ENCODE results near the gene MORC1.
"Not testable (repeated sequence)": the region's sequence is repeated elsewhere in the genome, so short reads cannot be mapped to it uniquely, and the experiment has no call there.

MORC1 gene, protein sequence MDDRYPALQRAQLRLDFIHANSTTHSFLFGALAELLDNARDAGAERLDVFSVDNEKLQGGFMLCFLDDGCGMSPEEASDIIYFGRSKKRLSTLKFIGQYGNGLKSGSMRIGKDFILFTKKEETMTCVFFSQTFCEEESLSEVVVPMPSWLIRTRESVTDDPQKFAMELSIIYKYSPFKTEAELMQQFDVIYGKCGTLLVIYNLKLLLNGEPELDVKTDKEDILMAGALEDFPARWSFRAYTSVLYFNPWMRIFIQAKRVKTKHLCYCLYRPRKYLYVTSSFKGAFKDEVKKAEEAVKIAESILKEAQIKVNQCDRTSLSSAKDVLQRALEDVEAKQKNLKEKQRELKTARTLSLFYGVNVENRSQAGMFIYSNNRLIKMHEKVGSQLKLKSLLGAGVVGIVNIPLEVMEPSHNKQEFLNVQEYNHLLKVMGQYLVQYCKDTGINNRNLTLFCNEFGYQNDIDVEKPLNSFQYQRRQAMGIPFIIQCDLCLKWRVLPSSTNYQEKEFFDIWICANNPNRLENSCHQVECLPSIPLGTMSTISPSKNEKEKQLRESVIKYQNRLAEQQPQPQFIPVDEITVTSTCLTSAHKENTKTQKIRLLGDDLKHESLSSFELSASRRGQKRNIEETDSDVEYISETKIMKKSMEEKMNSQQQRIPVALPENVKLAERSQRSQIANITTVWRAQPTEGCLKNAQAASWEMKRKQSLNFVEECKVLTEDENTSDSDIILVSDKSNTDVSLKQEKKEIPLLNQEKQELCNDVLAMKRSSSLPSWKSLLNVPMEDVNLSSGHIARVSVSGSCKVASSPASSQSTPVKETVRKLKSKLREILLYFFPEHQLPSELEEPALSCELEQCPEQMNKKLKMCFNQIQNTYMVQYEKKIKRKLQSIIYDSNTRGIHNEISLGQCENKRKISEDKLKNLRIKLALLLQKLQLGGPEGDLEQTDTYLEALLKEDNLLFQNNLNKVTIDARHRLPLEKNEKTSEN

DNA sequence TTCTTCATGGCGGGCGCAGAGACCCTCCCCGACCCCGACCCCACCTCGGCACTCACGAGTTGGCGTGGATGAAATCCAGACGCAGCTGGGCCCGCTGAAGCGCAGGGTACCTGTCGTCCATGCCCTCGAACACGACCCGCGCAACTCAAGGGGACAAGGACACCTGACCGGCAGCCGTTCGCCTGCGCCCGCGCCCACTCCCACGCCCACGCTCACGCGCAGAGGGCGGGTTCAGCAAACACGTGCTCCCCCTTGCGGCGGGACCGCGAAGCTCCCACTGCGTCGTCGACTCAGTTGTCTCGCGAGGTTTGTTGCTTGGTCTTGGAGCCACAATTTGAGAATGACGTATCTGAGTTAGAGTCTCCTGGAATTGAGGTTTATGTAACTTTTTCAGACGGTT, at the start of gene MORC1:
Gene MORC1, minus strand, starts transcription at position 196 of the 400 bp plus-strand sequence. Its CDS starts 75 bp downstream, at position 121.
- DNase-seq (ENCODE audit: low read depth, low spot score), result no peak

DNA sequence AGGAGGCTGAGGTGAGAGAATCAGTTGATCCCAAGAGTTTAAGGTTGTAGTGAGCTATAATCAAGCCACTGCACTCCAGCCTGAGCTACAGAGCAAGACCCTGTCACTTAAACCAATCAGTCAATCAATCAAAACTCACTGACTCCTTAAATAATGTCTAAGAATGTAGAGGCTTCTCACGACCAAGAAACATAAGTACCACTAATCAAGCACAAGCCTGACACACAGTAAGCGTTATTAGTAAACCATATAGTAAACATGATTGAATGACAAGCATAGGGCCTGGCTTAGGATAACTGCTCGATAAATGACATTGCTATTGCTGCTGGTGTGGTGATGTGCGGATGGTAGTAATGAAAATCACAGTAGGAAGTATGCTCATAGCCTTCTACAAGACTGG, 48.0 kb upstream of the MORC1 start:
- no peak for DNase-seq (ENCODE audit: low read depth, low spot score)

DNA sequence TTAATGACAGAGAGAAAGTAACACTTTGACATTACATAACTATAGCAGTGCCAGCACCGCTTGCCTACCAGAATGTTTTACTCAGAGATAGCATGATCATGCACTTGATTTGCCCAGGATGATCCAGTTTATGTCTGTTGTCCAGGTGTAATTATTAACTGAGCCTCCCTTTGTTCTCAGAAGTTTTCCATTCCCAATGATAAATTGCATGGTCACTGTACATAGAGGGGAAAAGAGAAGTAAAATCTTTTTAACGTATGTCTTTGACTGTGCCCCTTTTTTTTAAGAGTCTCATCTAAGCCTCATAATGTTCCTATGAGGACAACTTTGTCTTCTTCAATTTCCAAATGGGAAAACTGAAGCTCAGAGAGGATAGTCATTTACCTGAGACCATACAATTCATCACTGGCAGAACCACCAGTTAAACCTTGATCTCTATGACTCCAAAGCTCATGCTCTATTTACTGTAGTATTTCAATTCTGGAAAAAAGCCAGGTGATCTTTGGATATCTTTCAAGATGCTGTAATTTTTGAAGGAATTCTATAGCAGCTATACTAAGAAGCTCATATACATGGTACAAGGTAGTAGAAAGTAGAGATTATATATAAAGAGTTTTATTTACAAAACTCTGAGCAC, 43.7 kb upstream of the MORC1 start:
- no peak for DNase-seq (ENCODE audit: low read depth, low spot score)

DNA sequence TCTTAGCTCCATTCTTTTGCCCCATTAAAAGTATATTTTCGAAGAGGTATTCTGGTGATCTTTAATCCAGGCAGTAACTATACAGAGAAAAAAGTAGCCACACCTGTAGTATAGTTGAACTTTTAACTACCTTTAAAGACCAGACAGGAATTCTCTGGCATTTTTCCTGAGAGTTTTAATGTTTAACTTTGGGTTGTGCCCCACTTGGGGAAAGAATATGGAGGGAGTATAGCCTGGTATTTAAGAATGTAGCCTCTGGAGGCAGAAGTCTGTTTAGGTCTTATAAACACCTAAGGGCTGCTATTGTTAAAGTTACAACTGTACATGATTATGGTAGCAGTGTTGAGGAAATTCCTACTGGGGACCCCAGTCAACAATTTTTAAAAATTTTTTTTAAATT, 37.9 kb upstream of the MORC1 start:
- DNase-seq (ENCODE audit: low read depth, low spot score), result no peak

DNA sequence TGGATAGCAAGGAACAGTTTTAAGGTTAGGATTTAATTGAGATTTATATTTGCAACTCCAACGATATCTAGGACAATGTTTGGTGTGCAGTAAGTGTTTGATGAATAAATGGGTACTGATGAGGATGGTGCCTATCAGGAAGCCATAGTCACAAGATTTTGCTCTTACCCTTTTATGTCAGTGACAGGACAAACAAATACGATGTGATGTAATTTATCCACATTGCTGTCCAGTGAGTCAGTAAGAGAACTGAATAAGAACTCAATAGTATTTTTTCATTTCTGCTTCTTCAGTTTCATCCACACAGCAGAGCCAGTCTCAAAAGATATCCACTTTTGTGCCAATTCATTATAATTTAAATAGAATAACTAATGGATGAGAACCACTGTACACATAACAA, 37.0 kb upstream of the MORC1 start:
- DNase-seq (ENCODE audit: low read depth, low spot score), result no peak

DNA sequence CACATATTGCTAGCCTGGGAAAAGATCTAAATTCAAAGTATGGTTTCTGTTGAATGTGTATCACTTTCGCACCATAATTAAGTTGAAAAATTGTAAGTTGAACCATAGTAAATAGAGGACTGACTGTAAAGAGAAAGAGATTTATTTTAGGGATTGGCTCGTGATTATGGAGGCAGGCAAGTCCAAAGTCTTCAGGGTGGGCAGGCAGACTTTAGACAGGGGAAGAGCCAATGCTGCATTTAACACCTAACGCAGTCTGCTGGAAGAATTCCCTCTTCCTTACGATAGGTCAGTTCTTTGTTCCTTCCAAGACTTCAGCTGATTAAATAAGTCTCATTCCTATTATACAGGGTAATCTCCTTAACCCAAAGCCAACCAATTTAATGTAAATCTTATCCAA, 34.4 kb upstream of the MORC1 start:
- no peak for DNase-seq (ENCODE audit: low read depth, low spot score)

DNA sequence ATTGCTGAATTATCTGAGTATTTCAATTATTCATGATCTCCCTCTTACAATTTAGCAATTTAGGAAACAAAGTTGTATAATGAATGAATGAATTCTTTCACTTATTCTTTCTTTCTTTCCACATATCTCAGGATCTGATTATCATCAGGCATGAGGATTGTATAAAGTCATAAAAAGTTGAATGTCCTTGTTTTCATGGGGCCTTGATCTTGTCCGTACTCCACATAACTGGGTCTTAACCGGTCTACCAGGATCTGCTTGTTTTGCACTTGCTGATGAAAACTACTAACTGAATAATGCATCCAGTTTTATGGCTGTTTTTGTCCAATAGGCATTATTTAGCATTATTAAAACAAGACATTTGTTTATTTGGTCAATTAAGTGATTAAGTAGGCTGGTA, 31.1 kb upstream of the MORC1 start:
- no peak for DNase-seq (ENCODE audit: low read depth, low spot score)

DNA sequence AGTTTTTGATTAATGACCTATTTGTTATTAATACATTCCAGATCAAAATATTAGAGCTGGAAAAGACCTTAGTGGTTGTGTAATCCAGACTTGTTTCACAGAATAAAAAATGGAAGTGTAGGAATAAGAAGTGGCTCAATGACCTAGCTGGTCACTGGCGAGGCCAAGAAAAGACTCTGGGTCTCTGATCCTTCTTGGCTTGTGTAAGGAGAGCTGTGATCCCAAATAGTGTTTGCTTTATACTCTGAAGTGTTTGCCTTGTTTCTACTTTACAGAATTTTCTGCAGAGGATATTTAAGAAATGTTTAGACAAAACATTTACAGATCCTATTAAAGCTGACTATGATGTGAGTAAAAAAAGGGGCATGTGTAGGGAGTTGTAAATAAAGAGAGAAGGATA, 25.7 kb upstream of the MORC1 start:
- no peak for DNase-seq (ENCODE audit: low read depth, low spot score)

DNA sequence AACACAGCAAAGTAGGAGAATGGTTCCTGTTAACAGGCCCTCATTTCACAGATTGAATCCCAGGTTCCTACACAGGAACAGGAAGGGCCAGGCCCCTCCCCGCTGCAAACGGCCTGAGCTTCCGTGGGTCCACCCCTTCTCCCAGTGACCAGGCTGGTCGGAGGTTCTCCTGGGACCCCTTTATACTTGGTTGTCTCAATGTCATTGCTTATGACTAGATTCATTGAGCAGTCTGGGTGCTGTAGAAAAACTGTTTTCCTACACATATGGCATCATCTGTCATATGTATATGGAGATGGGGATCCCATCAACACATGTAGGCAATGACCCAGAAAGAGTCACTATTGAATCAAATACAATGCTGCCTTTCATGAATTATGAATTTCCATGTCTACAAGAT, 22.4 kb upstream of the MORC1 start:
- no peak for DNase-seq (ENCODE audit: low read depth, low spot score)

DNA sequence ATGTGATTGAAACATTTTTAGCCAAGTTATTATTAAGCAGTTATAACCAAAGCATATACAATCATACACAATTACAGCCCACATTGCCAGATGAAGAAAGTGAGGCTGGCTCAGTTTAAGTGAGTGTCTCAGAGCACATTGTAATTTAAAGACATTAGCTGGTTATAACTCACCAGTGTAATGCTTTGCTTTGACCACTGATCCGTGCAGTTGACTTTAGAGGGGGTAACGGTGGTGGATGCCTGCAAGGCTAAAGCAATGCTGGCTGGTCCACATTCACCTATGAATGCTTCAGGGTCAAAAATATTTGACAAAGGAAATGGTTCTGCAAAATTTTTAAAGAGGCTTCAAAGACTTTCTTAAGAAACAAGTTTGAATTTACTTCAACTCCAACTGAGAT, 19.8 kb upstream of the MORC1 start:
- no peak for DNase-seq (ENCODE audit: low read depth, low spot score)

DNA sequence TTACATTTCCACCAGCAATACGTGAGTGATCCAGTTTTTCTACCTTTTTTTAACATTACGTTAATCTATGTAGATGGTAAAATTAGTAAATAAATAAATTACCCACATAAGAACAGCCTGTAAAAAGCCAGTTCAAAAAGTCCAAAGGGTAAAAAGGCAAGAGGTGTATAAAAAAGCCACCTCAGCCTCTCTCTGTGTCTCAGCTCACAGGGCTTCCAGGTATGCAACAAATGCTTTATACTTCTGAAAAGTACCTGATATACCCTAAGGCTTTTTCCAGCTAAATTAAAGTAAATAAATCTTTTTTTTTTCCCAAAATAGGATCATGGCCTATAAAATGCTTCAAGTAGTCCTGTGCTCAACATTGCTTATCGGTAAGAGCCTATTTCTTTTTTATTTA, 18.6 kb upstream of the MORC1 start, which contains the start of gene C3orf85:
Gene C3orf85, plus strand, starts transcription at position 197 of the 400 bp plus-strand sequence. Its CDS starts 129 bp downstream, at position 326.
- DNase-seq (ENCODE audit: low read depth, low spot score), result no peak

DNA sequence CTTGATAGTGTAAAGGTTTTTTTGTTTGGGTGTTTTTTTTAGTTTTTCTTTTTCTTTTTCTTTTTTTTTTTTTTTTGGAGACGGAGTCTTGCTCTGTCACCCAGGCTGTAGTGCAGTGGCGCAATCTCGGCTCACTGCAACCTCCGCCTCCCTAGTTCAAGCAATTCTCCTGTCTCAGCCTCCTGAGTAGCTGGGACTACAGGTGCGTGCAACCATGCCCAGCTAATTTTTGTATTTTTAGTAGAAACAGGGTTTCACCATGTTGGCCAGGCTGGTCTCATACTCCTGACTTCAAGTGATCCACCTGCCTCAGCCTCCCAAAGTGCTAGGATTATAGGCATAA, 15.5 kb upstream of the MORC1 start:
- not testable (repeated sequence) for DNase-seq (ENCODE audit: low read depth, low spot score)

DNA sequence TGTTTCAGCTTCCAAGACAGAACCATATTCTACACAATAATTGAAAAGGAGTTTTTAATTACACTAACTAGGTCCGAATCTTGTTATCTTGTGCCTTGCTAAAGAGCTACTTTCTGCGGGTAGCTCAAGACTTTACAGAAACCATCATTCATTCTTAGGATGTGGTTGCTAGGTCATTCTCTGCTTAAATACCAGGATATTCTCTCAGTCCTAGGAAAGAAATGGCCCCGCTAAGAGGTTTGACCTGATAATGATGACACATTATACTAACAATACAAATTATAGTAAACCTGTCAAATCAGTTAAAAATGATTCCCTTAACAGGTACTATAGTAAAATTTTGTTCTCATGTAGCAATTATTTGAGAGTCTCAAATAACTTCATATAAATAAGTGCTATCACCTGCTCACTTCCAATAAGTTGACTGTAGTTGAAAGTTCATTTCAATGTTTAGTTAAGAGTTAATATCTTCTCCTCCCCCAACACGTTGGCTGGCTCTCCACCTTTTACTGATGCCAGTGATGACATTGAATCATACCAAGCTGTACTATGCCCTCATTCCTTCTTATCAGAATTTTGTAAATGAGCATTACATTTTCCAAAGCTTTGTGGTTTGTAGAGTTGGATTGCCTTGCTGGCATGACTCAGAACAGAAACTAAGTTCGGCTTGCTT, 15.0 kb upstream of the MORC1 start:
- no peak for DNase-seq (ENCODE audit: low read depth, low spot score)

DNA sequence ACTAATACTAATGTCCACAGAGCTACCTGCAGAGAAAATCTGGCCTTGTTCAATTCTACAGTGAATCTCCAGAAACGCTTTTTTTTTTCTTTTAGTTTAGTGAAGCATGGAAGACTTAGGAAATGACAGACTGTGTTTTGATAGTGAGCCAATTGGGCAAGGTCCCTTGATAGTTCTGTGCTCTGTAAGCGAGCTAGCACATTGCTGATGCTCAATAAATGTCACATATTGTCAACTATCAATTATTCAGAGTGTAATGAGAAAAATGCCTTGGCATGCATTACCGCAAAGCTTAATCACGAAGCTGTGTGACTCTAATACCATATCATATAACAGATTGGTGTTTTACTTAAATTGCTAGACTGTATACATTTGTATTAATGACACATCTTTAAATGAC, 13.3 kb upstream of the MORC1 start:
- DNase-seq (ENCODE audit: low read depth, low spot score), result no peak

DNA sequence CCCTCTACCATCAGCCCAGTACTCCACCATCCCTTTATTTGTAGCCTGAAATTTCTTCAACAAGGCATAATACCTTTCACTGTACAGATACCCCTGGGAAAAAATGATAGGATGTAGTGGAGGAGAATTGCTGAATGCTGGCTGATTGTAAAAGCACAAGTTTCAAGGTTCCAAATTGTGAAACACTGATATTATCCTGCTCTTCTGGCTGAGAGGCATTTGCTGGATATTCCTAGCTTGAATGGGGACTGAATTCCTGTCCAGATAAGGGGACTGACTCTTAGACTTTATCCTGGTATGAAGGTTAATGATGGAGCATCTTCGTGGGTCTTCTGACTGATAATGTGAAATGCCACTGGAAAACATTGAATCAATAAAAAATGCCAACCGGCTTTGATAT, 9.6 kb upstream of the MORC1 start:
- DNase-seq (ENCODE audit: low read depth, low spot score), result no peak

DNA sequence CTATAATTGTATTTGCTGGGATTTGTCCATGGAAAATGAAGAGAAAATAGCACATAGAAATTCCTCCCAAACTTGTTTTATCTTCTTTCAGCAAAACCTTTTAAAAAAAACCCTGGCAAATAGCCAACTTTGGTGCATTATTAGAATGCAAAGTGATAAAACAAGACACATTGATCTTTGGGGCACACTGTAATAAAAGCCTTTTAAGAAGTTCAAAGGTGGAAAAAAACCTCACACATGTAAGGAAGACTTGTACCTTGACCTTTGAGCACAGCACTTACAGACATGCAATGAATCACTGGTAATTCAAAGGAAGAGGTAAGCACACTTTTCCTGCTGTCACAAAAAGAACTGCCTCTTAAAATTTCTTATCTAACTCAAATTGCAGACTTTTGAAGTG, 8.0 kb upstream of the MORC1 start:
- no peak for DNase-seq (ENCODE audit: low read depth, low spot score)

DNA sequence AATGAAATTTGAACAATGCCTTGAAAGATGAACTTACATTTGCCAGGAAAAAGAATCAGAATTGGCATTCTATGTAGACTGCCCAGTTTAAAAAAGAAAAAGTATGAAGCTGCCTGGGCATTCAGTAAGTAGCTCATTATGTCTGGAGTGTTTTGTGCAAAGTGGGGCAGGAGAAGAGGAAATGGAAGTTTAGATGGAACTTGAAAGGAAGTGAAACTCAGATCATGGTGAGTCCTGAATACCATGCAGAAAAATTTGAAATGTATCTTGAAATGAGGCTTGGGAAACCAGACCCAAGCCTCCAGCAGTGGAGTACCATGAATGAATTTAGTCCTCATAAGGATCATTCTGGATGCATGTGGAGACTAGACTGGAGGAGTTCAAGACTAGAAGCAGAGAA, 4.8 kb upstream of the MORC1 start:
- DNase-seq (ENCODE audit: low read depth, low spot score), result no peak

DNA sequence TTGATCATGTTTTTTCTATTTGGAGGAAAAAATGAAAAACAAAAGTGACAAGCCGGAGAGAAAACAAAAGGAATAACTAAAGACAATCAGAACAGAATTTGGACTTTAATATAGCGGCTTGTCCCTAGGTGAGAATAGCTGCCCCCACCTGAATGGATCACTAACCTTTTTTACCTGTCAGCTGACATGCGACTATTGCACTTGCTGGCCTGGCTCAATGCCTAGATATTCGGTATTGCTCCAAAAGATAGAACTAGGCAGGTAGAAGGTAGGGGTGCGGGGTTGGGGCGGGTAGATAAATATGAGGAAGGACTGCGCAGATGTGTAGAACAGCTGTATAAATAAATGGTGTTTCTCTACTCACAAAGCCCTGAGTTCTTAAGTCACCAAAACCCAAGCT, 650 bp upstream of the MORC1 start:
- DNase-seq (ENCODE audit: low read depth, low spot score), result no peak

DNA sequence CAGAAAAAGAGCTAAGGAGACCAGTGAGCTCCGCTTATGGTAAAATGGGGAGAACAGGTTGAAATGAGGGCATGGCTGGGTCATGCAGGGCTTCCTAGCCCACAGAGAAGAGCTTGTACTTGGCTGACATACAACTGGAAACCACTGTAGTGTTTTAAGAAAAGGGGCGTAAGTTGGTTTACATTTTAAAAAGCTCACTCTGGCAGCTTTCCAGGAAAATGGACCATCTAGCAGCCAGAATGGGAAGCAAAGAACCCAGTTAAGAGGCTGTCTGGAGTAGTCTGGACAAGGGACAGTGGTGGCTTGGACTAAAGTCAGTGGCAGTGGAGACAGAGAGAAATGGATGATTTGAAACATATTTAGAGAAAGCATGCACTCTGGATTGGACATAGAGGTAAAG, 1.9 kb downstream of the MORC1 start:
- no peak for DNase-seq (ENCODE audit: low read depth, low spot score)

DNA sequence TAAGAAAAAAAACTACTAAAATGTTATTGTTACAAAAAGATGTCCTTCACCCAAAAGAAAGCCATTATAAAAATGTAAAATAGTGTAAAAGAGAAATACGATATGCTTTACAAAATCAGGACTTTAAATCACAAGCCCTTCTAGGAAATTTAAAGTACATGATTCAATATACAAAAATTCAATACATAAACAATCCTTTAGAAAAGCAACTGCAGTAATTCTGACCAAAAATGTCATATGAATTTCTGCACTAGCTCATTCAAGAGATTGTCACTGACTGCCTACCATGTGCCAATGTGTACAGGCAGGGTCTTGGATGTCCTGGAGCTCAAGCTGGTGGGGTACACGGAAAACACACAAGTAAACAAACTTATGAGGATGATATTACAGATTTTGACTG, 2.5 kb downstream of the MORC1 start:
- no peak for DNase-seq (ENCODE audit: low read depth, low spot score)

DNA sequence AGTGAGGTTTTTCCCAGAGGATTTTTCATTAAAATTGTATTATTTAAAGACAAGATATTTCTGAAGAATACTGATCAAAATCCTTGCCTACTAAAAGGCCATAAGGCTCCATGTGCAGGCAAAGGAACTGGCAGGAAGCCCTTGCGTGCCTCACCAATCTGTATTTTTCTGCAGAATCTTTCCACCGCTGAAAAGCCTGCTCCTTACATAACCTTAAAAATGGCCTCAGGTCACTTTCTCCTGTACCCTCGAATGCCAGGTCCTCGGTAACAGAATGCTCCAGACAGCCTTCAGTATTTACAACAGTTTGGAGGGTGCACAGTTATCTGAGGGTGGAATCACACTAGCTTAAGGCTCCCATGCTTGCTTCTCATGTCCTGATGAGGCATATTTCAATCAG, 3.2 kb downstream of the MORC1 start:
- peak; percentile 4 for DNase-seq (ENCODE audit: low read depth, low spot score)

Measured in ELF-1 (cell line).